GM12801 (cell line): ENCODE results near the gene NCKAP5.

Experiments used
- CTCF ChIP-seq: IDR thresholded peaks from one replicate; pipeline ENCODE4 v1.5.1; 2011; ENCODE audit warnings: control low read depth; ENCODE audit not compliant: insufficient read length; ENCODE audit errors: extremely low read depth

Gene NCKAP5

GRCh38 chr2:132734961-132735360 lies 833.3 kb downstream of the NCKAP5 start:
- no peak for TF ChIP-seq CTCF

- TF ChIP-seq CTCF = no peak
Observed at GRCh38 chr2:132733094-132733493, 835.2 kb downstream of the NCKAP5 start.

- no peak for TF ChIP-seq CTCF
Observed at GRCh38 chr2:132732694-132733093, 835.6 kb downstream of the NCKAP5 start.

- no peak for TF ChIP-seq CTCF
Observed at GRCh38 chr2:132731441-132731840, 836.8 kb downstream of the NCKAP5 start.

GRCh38 chr2:132730611-132731010 lies 837.7 kb downstream of the NCKAP5 start:
- TF ChIP-seq CTCF = no peak

GRCh38 chr2:132729522-132729921 lies 838.7 kb downstream of the NCKAP5 start:
- TF ChIP-seq CTCF = no peak

- TF ChIP-seq CTCF = no peak
Observed at GRCh38 chr2:132726155-132726554, 842.1 kb downstream of the NCKAP5 start.

- TF ChIP-seq CTCF = no peak
Observed at GRCh38 chr2:132725748-132726147, 842.5 kb downstream of the NCKAP5 start.
